Lower lobe of right lung (tissue), 2 donors: Measurements from ENCODE around the gene PARP16. TPM values are rescaled to one million over a fixed set of nuclear protein-coding genes. Genes with fewer than 3 reads are reported as not detected.

Experiments
- ATAC-seq, 2 donors: fragments of 200-7000 bp; cut with Tn5 transposase; one replicate each; pipeline ENCODE4 v1.9.1; 2020 to 2022; ENCODE audit warnings: mild to moderate bottlenecking in 2 of 2, moderate library complexity in 2 of 2
- DNase-seq: peaks from one replicate; pipeline ENCODE4 v3.0.0-alpha.2; 2020
- H3K27ac ChIP-seq: fragments of 200-600 bp; one replicate; pipeline ENCODE4 v1.8.0; 2022
- H3K27me3 ChIP-seq: fragments of 200-600 bp; one replicate; pipeline ENCODE4 v1.8.0; 2022; ENCODE audit warnings: low read depth
- H3K36me3 ChIP-seq: fragments of 200-600 bp; one replicate; pipeline ENCODE4 v1.8.0; 2022; ENCODE audit warnings: mild to moderate bottlenecking
- H3K4me1 ChIP-seq: fragments of 200-600 bp; one replicate; pipeline ENCODE4 v1.8.0; 2022
- H3K4me3 ChIP-seq: fragments of 200-600 bp; one replicate; pipeline ENCODE4 v1.8.0; 2022; ENCODE audit warnings: mild to moderate bottlenecking
- H3K9me3 ChIP-seq: fragments of 200-600 bp; one replicate; pipeline ENCODE4 v1.8.0; 2022
- intact Hi-C: fragments of 100-400 bp; cut with DNase I; formaldehyde crosslinking; loops from one replicate; pipeline ENCODE4 v1.11.0; 2022
- long read RNA-seq: library from polyadenylated mRNA; unstranded; transcript quantifications from one replicate; pipeline ENCODE4 v2.0.0, GENCODE V29; 2021
- total RNA-seq: library from RNA; stranded (reverse); fragmentation: NEBNext Ultra II Directional; extraction: Animal tissue kit (Norgen Biotek cat#: 25700); gene quantifications from one replicate; pipeline ENCODE4 v1.2.1, GENCODE V29; 2021
- TF ChIP-seq, protein P1 (sequence below): fragments of 200-600 bp; IDR thresholded peaks from one replicate; pipeline ENCODE4 v1.8.0; 2022; ENCODE audit warnings: antibody characterized with exemption, mild to moderate bottlenecking
- donor health status: DM: no; HTN: yes; CAD: no; lungs with severe emphysema.

Gene PARP16, protein sequence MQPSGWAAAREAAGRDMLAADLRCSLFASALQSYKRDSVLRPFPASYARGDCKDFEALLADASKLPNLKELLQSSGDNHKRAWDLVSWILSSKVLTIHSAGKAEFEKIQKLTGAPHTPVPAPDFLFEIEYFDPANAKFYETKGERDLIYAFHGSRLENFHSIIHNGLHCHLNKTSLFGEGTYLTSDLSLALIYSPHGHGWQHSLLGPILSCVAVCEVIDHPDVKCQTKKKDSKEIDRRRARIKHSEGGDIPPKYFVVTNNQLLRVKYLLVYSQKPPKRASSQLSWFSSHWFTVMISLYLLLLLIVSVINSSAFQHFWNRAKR
- total RNA-seq, result 8.8 TPM
- long read RNA-seq, transcript PARP16-206 (6 exons, 2,343 nt), result major isoform, 13 of 22 reads
- long read RNA-seq, partial matches to known transcripts, result 2 of 22 reads
- long read RNA-seq, other reads (novel, unspliced or antisense), result 5 of 22 reads

DNA sequence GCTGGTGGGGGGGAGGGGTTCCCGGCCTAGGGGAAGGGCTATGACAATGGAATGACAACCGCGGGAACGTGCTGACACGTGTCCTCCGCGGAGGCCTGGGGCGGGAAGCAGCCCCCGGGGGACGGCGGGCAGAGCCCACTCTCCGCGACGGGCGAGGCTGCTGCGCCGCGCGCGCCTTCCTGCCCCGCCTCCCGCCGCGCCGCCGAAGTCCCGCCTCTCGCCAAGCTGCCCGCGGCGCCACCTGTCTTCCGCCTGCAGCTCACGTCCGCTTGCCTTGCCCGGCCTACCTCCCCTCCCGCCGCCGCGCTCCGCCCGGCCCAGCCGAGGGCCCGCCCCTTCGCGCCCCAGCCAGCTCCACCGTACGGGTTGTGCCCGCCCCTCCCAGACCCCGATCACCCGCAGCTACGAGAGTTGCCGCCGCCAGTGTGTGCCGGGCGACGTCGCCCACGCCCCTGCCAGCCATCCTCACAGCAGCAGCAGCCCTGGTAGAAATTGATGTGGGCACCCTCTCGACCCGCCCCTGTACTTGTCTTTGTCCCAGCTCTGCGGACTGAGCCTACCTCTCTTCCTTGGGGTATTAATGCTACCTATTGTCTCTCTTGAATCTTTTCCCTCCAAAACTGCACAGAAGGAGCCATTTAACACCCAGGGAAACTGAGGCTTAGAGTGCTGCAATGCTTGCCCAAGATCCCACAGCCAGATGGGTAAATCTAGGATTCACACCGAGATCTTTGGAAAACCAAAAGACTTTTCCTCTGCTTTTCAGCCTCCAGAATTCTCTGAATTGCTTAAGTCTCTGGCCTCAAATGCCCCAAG lies at the start of gene PARP16:
Gene PARP16, minus strand, starts transcription at position 180 of the 816 bp plus-strand sequence. CDS start 457 bp downstream, outside the sequence.
- no peaks in the 10 kb centered on the region for H3K9me3 ChIP-seq
- ATAC-seq (peak; percentile 98 to 99), DNase-seq (peak; percentile 96)
- intact Hi-C loops, result no loop called here
- H3K4me3 ChIP-seq, result peak within 1 kb of the TSS; percentile 76
- TF ChIP-seq, protein P1, sequence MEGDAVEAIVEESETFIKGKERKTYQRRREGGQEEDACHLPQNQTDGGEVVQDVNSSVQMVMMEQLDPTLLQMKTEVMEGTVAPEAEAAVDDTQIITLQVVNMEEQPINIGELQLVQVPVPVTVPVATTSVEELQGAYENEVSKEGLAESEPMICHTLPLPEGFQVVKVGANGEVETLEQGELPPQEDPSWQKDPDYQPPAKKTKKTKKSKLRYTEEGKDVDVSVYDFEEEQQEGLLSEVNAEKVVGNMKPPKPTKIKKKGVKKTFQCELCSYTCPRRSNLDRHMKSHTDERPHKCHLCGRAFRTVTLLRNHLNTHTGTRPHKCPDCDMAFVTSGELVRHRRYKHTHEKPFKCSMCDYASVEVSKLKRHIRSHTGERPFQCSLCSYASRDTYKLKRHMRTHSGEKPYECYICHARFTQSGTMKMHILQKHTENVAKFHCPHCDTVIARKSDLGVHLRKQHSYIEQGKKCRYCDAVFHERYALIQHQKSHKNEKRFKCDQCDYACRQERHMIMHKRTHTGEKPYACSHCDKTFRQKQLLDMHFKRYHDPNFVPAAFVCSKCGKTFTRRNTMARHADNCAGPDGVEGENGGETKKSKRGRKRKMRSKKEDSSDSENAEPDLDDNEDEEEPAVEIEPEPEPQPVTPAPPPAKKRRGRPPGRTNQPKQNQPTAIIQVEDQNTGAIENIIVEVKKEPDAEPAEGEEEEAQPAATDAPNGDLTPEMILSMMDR, result peak; percentile 60
- H3K4me1 ChIP-seq, result peaks cover 15% of the 10 kb centered on the region
- H3K36me3 ChIP-seq, result no peaks in the 10 kb centered on the region
- H3K27ac ChIP-seq, result peak within 1 kb of the TSS; percentile 90
- H3K27me3 ChIP-seq, result no peaks in the 10 kb centered on the region

DNA sequence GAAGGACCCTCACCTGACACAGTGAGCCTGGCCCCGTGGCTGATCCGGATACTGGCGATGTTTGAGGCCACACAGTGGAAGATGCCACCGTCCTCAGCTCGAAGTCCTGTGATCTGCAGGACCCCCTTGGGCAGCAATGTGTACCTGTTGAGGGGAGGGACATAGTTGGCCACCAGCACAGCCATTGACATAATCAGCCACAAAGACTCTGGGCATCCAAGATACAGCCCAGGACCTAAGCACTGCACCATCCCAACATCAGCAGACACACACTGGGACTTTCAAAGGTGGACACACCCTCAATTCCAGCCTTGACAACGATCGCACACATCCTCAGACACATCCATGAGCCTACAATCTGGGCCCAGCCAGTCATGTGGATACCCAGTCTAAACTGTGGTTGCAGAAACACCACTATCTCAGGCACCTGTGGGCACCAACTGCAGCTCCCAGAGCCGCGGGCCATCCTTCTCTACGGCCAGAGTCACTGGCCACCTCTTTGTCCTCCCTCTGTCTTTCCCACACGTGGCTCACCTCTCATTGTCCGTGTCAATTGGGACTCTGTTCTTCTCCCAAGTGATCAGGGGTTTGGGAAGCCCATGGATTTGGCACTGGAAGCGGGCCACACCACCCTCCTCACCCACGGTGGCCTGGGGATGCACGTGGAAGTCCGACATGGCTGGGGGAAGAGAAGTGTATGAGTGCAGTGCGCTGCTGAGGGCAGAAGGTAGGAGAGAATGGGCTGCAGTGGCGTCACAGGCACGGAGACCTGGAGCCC lies 48.8 kb upstream of the PARP16 start:
- Histone ChIP-seq H3K4me1 (no peaks in the 10 kb centered on the region), H3K4me3 (no peak overlapping the region), H3K36me3 (no peaks in the 10 kb centered on the region), H3K27ac (no peak overlapping the region), H3K27me3 (no peaks in the 10 kb centered on the region), H3K9me3 (no peaks in the 10 kb centered on the region)
- TF ChIP-seq, protein P1, result no peak
- intact Hi-C loops, result no loop called here
- DNase-seq (no peak), ATAC-seq (no peak)

DNA sequence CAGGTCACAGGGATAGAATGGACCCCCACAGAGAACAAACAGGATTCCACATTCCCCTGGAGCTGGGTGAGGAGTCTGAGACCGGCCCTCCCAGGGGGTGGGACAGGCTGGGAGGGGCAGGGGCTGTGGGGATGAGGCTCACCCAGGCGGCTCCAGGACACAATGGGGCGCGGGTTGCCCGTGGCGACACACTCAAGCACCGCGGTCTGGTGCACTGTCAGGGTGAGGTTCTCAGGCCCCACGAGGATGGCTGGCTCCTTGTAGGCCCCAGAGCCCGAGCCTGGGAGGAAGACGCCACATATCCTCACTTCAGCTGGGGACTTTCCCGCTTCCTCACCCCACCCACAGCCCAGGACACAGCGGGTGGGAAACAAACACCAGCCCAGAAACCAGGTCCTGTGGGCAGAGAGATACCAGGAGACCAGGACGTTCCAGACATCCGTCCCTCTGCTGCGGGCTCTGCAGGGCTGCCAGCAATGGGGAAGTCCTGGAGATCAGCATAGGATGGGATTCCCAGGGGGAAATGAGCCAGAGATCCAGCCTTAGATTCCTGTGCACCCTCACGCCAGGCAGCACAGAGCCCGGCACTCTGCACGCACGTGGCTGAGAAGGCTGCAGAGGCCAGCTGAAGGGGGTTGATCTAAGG lies 48.0 kb upstream of the PARP16 start:
- Histone ChIP-seq H3K36me3 (no peaks in the 10 kb centered on the region), H3K27ac (no peak overlapping the region), H3K27me3 (no peaks in the 10 kb centered on the region), H3K4me1 (no peaks in the 10 kb centered on the region), H3K4me3 (no peak overlapping the region), H3K9me3 (no peaks in the 10 kb centered on the region)
- intact Hi-C loops, result no loop called here
- DNase-seq (no peak), ATAC-seq (no peak)
- TF ChIP-seq, protein P1, result no peak

DNA sequence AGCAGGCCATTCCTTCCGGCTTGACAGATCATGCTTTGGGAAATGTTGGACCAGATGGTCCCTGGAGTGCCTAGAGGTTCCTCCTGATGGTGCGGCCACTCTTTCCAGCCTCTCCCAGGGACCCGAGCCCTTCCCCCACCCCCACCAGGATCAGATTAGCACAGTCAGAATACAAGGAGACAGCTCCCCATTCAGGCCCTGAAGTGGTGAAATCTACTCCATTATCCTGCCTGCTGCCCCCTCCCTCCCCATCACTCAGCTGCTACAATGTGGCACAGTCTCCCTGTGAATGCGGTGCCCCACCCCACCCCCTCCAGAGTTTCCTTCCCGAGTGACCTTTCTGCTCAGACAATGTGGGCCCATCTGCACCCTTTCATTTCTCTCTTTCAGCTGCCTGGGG lies 47.2 kb upstream of the PARP16 start:
- TF ChIP-seq, protein P1, result no peak
- H3K36me3 ChIP-seq, result no peaks in the 10 kb centered on the region
- no peak for DNase-seq
- H3K9me3 ChIP-seq, result no peaks in the 10 kb centered on the region
- H3K4me3 ChIP-seq, result no peak overlapping the region
- no peaks in the 10 kb centered on the region for H3K27me3 ChIP-seq
- intact Hi-C loops, result no loop called here
- ATAC-seq, result no peak
- no peak overlapping the region for H3K27ac ChIP-seq
- H3K4me1 ChIP-seq, result no peaks in the 10 kb centered on the region
